Measurements from ENCODE around the gene SH3BP5. TPM values are rescaled to one million over a fixed set of nuclear protein-coding genes. Genes with fewer than 3 reads are reported as not detected.

Gene SH3BP5
- total and polyA plus RNA-seq, 9 donors: 80.4 to 205 (median 142) TPM

DNA sequence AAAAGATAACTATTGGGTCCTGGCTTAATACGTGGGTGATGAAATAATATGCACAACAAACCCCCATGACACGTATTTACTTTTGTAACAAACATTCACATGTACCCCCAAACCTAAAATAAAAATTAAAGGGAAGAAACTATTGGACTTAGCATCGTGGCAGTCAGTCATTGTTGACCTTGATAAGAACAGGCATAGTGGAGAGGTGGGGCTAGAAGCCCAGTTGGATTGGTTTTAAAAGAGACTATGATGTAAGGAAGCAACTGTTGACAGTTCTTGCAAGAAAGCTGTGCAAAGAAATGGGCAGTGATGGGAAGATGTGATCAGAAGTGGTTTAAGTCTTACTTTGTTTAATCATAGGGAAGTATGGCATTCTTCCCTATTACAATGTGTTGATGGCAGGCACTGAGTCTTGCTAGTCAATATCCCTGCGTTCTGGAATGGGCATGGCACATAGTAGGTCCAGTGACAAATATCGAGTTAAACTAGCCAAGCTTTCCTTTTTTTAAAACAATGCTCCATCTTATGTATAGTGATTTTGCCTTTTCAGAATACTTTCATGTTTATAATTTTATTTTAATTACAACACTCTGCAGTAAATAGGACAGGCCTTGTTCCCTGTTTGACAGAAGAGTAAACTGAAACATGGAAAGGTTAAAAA lies 88.4 kb downstream of the SH3BP5 start:
- 64 to 72% (median 71%) methylated on average over 5 of the region's 5 CpGs for WGBS, 3 donors
- no peaks in the 10 kb centered on the region for H3K36me3 ChIP-seq
- TF ChIP-seq POLR2A (IDR thresholded peaks at IDR 0.05) (no peak), EP300 (IDR thresholded peaks at IDR 0.05) (no peak)
- TF ChIP-seq, protein P1, sequence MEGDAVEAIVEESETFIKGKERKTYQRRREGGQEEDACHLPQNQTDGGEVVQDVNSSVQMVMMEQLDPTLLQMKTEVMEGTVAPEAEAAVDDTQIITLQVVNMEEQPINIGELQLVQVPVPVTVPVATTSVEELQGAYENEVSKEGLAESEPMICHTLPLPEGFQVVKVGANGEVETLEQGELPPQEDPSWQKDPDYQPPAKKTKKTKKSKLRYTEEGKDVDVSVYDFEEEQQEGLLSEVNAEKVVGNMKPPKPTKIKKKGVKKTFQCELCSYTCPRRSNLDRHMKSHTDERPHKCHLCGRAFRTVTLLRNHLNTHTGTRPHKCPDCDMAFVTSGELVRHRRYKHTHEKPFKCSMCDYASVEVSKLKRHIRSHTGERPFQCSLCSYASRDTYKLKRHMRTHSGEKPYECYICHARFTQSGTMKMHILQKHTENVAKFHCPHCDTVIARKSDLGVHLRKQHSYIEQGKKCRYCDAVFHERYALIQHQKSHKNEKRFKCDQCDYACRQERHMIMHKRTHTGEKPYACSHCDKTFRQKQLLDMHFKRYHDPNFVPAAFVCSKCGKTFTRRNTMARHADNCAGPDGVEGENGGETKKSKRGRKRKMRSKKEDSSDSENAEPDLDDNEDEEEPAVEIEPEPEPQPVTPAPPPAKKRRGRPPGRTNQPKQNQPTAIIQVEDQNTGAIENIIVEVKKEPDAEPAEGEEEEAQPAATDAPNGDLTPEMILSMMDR (IDR thresholded peaks at IDR 0.05): no peak

GRCh38 chr3:15241341-15241740 lies 91.0 kb downstream of the SH3BP5 start:
- no peak for TF ChIP-seq POLR2A (IDR thresholded peaks at IDR 0.05)
- TF ChIP-seq, protein P1 (IDR thresholded peaks at IDR 0.05): peak in 2 of 3 donors; percentile 40 to 55
- no peaks in the 10 kb centered on the region for H3K4me1 ChIP-seq (ENCODE audit: insufficient read depth)
- H3K27ac ChIP-seq: no peak overlapping the region
- DNase-seq: peak; percentile 42 to 73 (median 69)
- H3K27me3 ChIP-seq: no peaks in the 10 kb centered on the region
- H3K4me3 ChIP-seq: no peak overlapping the region
- intact Hi-C loops (cut with DNase I): loop anchor here in 1 of 4 donors (5.0 kb wide), 1 partner anchor 286 kb away; no protein-coding TSS in a partner anchor
- 32 to 62% (median 55%) methylated on average over 1 of the region's 1 CpG for WGBS, 3 donors
- no peaks in the 10 kb centered on the region for H3K36me3 ChIP-seq
- no peaks in the 10 kb centered on the region for H3K9me3 ChIP-seq

More for the DNA sequence above, 88.4 kb downstream of the SH3BP5 start:
- intact Hi-C loops (cut with DNase I): loop anchor here in 1 of 4 donors (5.0 kb wide), 1 partner anchor 283 kb away; no protein-coding TSS in a partner anchor
- H3K27me3 ChIP-seq: no peaks in the 10 kb centered on the region
- no peak overlapping the region for H3K4me3 ChIP-seq
- no peaks in the 10 kb centered on the region for H3K4me1 ChIP-seq (ENCODE audit: insufficient read depth)
- no peak overlapping the region for H3K27ac ChIP-seq
- no peaks in the 10 kb centered on the region for H3K9me3 ChIP-seq
- DNase-seq: no peak

GRCh38 chr3:15229262-15229661 lies 103.1 kb downstream of the SH3BP5 start:
- Histone ChIP-seq H3K36me3 (no peaks in the 10 kb centered on the region), H3K27ac (no peak overlapping the region), H3K4me1 (ENCODE audit: insufficient read depth) (no peaks in the 10 kb centered on the region), H3K27me3 (no peaks in the 10 kb centered on the region), H3K9me3 (no peaks in the 10 kb centered on the region), H3K4me3 (no peak overlapping the region)
- DNase-seq: no peak
- intact Hi-C loops (cut with DNase I): no loop called here
- 93 to 98% (median 97%) methylated on average over 4 of the region's 4 CpGs for WGBS, 3 donors
- TF ChIP-seq POLR2A (IDR thresholded peaks at IDR 0.05) (no peak), EP300 (IDR thresholded peaks at IDR 0.05) (no peak)
- TF ChIP-seq, protein P1 (IDR thresholded peaks at IDR 0.05): no peak

DNA sequence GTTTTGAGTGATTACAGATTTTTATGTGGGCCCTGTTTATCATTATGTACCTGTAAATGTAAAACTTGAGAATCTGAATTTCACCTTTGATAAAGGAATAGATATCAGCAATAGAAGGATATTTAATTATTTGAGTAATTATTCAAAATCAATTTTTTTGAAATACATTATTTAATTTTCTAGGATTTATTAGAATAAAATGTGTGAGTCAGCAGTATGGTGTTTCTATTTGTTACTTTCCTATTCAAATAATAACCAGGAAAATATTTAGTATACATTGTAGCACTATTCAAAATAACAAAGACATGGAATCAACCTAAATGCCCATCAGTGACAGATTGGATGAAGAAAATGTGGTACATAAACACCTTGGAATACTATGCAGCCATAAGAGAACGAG lies 104.2 kb downstream of the SH3BP5 start:
- no peaks in the 10 kb centered on the region for H3K9me3 ChIP-seq

More for the DNA sequence above, 104.2 kb downstream of the SH3BP5 start:
- WGBS, 3 donors: 91 to 93% (median 92%) methylated on average over 1 of the region's 1 CpG
- no peak for TF ChIP-seq POLR2A (IDR thresholded peaks at IDR 0.05)
- TF ChIP-seq, protein P1 (IDR thresholded peaks at IDR 0.05): no peak
- TF ChIP-seq EP300 (IDR thresholded peaks at IDR 0.05): no peak
- DNase-seq: no peak
- Histone ChIP-seq H3K4me1 (ENCODE audit: insufficient read depth) (no peaks in the 10 kb centered on the region), H3K27me3 (no peaks in the 10 kb centered on the region), H3K36me3 (no peaks in the 10 kb centered on the region), H3K27ac (no peak overlapping the region), H3K4me3 (no peak overlapping the region)
- intact Hi-C loops (cut with DNase I): no loop called here
